ENCODE results near the gene MMP14. TPM values are rescaled to one million over a fixed set of nuclear protein-coding genes. Genes with fewer than 3 reads are reported as not detected.

Gene MMP14
- total RNA-seq, 2 experiments from 2014 or later: 1.8 to 2.1 TPM

GRCh38 chr14:22837750-22838538 is 1.6 kb downstream of the MMP14 start:
- no peaks in the 10 kb centered on the region for H3K9me3 Mint-ChIP-seq
- peaks cover 10% of the 10 kb centered on the region for H3K4me1 Mint-ChIP-seq
- H3K27ac Mint-ChIP-seq: no peak overlapping the region
- peaks cover 30% of the 10 kb centered on the region for H3K27me3 Mint-ChIP-seq
- ChIA-PET POLR2A (interaction anchor here (0.6 kb wide), 1 partner anchor 255 kb away, joined by 3 read pairs; no protein-coding TSS in a partner anchor), CTCF (interaction anchor here (0.6 to 5.3 kb wide), 7 partner anchors 15 to 1078 kb away, joined by 3 to 56 read pairs (median 5); no protein-coding TSS in a partner anchor)
- DNase-seq: no peak
- H3K36me3 Mint-ChIP-seq (ENCODE audit: low read depth): peaks cover 32% of the 10 kb centered on the region
- no peak overlapping the region for H3K4me3 Mint-ChIP-seq

GRCh38 chr14:22838631-22839041 is 2.3 kb downstream of the MMP14 start:
- Mint-ChIP-seq H3K27ac (no peak overlapping the region), H3K36me3 (ENCODE audit: low read depth) (peaks cover 28% of the 10 kb centered on the region), H3K9me3 (no peaks in the 10 kb centered on the region), H3K4me3 (no peak overlapping the region), H3K4me1 (peaks cover 10% of the 10 kb centered on the region), H3K27me3 (peaks cover 30% of the 10 kb centered on the region)
- CTCF ChIA-PET: interaction anchor here (0.5 to 5.3 kb wide), 4 partner anchors 14 to 282 kb away, joined by 4 to 56 read pairs (median 11); no protein-coding TSS in a partner anchor
- DNase-seq: no peak
- POLR2A ChIA-PET: interaction anchor here (0.6 kb wide), 1 partner anchor 256 kb away, joined by 3 read pairs; no protein-coding TSS in a partner anchor

GRCh38 chr14:22839159-22839779 is 2.9 kb downstream of the MMP14 start:
- no peak for DNase-seq
- H3K4me1 Mint-ChIP-seq: peaks cover 10% of the 10 kb centered on the region
- no peak overlapping the region for H3K4me3 Mint-ChIP-seq
- no peak overlapping the region for H3K27ac Mint-ChIP-seq
- H3K36me3 Mint-ChIP-seq (ENCODE audit: low read depth): peaks cover 24% of the 10 kb centered on the region
- H3K9me3 Mint-ChIP-seq: no peaks in the 10 kb centered on the region
- ChIA-PET CTCF (interaction anchor here (1.2 to 5.3 kb wide), 3 partner anchors 13 to 240 kb away, joined by 9 to 56 read pairs (median 13); no protein-coding TSS in a partner anchor), POLR2A (interaction anchor here (0.6 kb wide), 1 partner anchor 257 kb away, joined by 3 read pairs; no protein-coding TSS in a partner anchor)
- peaks cover 30% of the 10 kb centered on the region for H3K27me3 Mint-ChIP-seq

- no peaks in the 10 kb centered on the region for H3K9me3 Mint-ChIP-seq
- H3K27me3 Mint-ChIP-seq: peaks cover 22% of the 10 kb centered on the region
- peaks cover 4% of the 10 kb centered on the region for H3K36me3 Mint-ChIP-seq (ENCODE audit: low read depth)
- CTCF ChIA-PET: interaction anchor here (5.3 kb wide), 1 partner anchor 11 kb away, joined by 56 read pairs; no protein-coding TSS in a partner anchor
- no peak overlapping the region for H3K4me3 Mint-ChIP-seq
- POLR2A ChIA-PET: no interaction called here
- H3K4me1 Mint-ChIP-seq: peaks cover 9% of the 10 kb centered on the region
- DNase-seq: no peak
- H3K27ac Mint-ChIP-seq: no peak overlapping the region
These were observed 4.9 kb downstream of the MMP14 start for GRCh38 chr14:22841311-22841710.

GRCh38 chr14:22841769-22842168 is 5.4 kb downstream of the MMP14 start:
- CTCF ChIA-PET: no interaction called here
- DNase-seq: no peak
- peaks cover 7% of the 10 kb centered on the region for H3K4me1 Mint-ChIP-seq
- H3K36me3 Mint-ChIP-seq (ENCODE audit: low read depth): peaks cover 3% of the 10 kb centered on the region
- no peak overlapping the region for H3K4me3 Mint-ChIP-seq
- H3K9me3 Mint-ChIP-seq: no peaks in the 10 kb centered on the region
- POLR2A ChIA-PET: no interaction called here
- H3K27ac Mint-ChIP-seq: no peak overlapping the region
- peaks cover 20% of the 10 kb centered on the region for H3K27me3 Mint-ChIP-seq

- H3K9me3 Mint-ChIP-seq: no peaks in the 10 kb centered on the region
- peaks cover 13% of the 10 kb centered on the region for H3K27me3 Mint-ChIP-seq
- no peak overlapping the region for H3K4me3 Mint-ChIP-seq
- H3K27ac Mint-ChIP-seq: no peak overlapping the region
- DNase-seq: no peak
- ChIA-PET CTCF (interaction anchor here (0.5 to 1.2 kb wide), 5 partner anchors 9 to 272 kb away, joined by 3 to 4 read pairs (median 3); partner anchors contain the start of gene MRPL52), POLR2A (no interaction called here)
- no peaks in the 10 kb centered on the region for H3K36me3 Mint-ChIP-seq (ENCODE audit: low read depth)
- peaks cover 2% of the 10 kb centered on the region for H3K4me1 Mint-ChIP-seq
These were observed 6.1 kb downstream of the MMP14 start for GRCh38 chr14:22842211-22843122.

GRCh38 chr14:22843123-22843925 is 6.9 kb downstream of the MMP14 start:
- no peaks in the 10 kb centered on the region for H3K9me3 Mint-ChIP-seq
- H3K4me1 Mint-ChIP-seq: peaks cover 2% of the 10 kb centered on the region
- DNase-seq: no peak
- ChIA-PET POLR2A (no interaction called here), CTCF (interaction anchor here (1.0 to 1.4 kb wide), 5 partner anchors 9 to 273 kb away, joined by 3 to 4 read pairs (median 3); partner anchors contain the start of gene MRPL52)
- no peak overlapping the region for H3K27ac Mint-ChIP-seq
- H3K36me3 Mint-ChIP-seq (ENCODE audit: low read depth): no peaks in the 10 kb centered on the region
- no peak overlapping the region for H3K4me3 Mint-ChIP-seq
- peaks cover 7% of the 10 kb centered on the region for H3K27me3 Mint-ChIP-seq

- POLR2A ChIA-PET: no interaction called here
- Mint-ChIP-seq H3K27me3 (peaks cover 13% of the 10 kb centered on the region), H3K36me3 (ENCODE audit: low read depth) (no peaks in the 10 kb centered on the region), H3K4me1 (no peaks in the 10 kb centered on the region), H3K27ac (no peak overlapping the region), H3K4me3 (no peak overlapping the region), H3K9me3 (no peaks in the 10 kb centered on the region)
- DNase-seq: no peak
- CTCF ChIA-PET: interaction anchor here (0.6 to 1.7 kb wide), 7 partner anchors 8 to 274 kb away, joined by 3 to 7 read pairs (median 3); no protein-coding TSS in a partner anchor
These were observed 8.1 kb downstream of the MMP14 start for GRCh38 chr14:22844221-22845102.

- DNase-seq: no peak
- H3K27me3 Mint-ChIP-seq: peaks cover 14% of the 10 kb centered on the region
- CTCF ChIA-PET: interaction anchor here (0.6 to 1.7 kb wide), 6 partner anchors 8 to 275 kb away, joined by 3 to 7 read pairs (median 3); no protein-coding TSS in a partner anchor
- no peaks in the 10 kb centered on the region for H3K36me3 Mint-ChIP-seq (ENCODE audit: low read depth)
- POLR2A ChIA-PET: no interaction called here
- H3K4me1 Mint-ChIP-seq: no peaks in the 10 kb centered on the region
- H3K9me3 Mint-ChIP-seq: no peaks in the 10 kb centered on the region
- no peak overlapping the region for H3K4me3 Mint-ChIP-seq
- H3K27ac Mint-ChIP-seq: no peak overlapping the region
These were observed 8.7 kb downstream of the MMP14 start for GRCh38 chr14:22845103-22845394.

GRCh38 chr14:22845821-22846625 is 9.6 kb downstream of the MMP14 start:
- CTCF ChIA-PET: interaction anchor here (1.2 to 1.7 kb wide), 3 partner anchors 21 to 276 kb away, joined by 3 to 7 read pairs (median 6); no protein-coding TSS in a partner anchor
- POLR2A ChIA-PET: no interaction called here
- no peaks in the 10 kb centered on the region for H3K9me3 Mint-ChIP-seq
- H3K36me3 Mint-ChIP-seq (ENCODE audit: low read depth): no peaks in the 10 kb centered on the region
- H3K4me1 Mint-ChIP-seq: peaks cover under 1% of the 10 kb centered on the region
- H3K27ac Mint-ChIP-seq: no peak overlapping the region
- H3K4me3 Mint-ChIP-seq: no peak overlapping the region
- no peak for DNase-seq
- H3K27me3 Mint-ChIP-seq: peaks cover 14% of the 10 kb centered on the region
